H1 (cell line): ENCODE results near the gene SECTM1. TPM values are rescaled to one million over a fixed set of nuclear protein-coding genes. Genes with fewer than 3 reads are reported as not detected.
A peak's percentile ranks its signal among the peaks of the same experiment; 100 is the strongest.

Experiments
- CTCF ChIA-PET: fragments of 300-600 bp; sonication (Branson Sonifier 250); formaldehyde crosslinking; loops from one replicate; lab custom pipeline; 2021; ENCODE audit not compliant: partially characterized antibody; lab: Charles Lee
- POLR2A ChIA-PET: fragments of 300-600 bp; sonication (Branson Sonifier 250); formaldehyde crosslinking; loops from one replicate; lab custom pipeline; 2021; ENCODE audit warnings: inconsistent platforms; ENCODE audit not compliant: partially characterized antibody; lab: Charles Lee
- DNase-seq, 2 experiments: peaks; one replicate each; pipeline versions ENCODE4 v3.0.0 to v3.0.0-alpha.2; 2010 to 2022; ENCODE audit warnings: low spot score in 2 of 2, low read depth in 1 of 2, mixed read lengths in 1 of 2
- FAIRE-seq: peaks from 2 replicates; lab custom pipeline; 2011; peaks lifted over from hg19 to GRCh38; lab: Jason Lieb, UNC
- H2AFZ ChIP-seq: 2 replicates; pipeline ENCODE4 v1.8.1; 2012; ENCODE audit warnings: low read length, inconsistent platforms
- H2AK5ac ChIP-seq: 2 replicates; pipeline ENCODE4 v1.6.1; 2013; ENCODE audit warnings: low read depth, low read length
- H2BK120ac ChIP-seq: replicated peaks from 2 replicates; pipeline ENCODE3; 2013; ENCODE audit warnings: low read depth, low read length, inconsistent platforms
- H2BK12ac ChIP-seq: 2 replicates; pipeline ENCODE4 v1.6.1; 2013; ENCODE audit warnings: low read depth, low read length
- H2BK15ac ChIP-seq: 2 replicates; pipeline ENCODE4 v1.6.1; 2013; ENCODE audit warnings: low read length
- H2BK20ac ChIP-seq: 2 replicates; pipeline ENCODE4 v1.6.1; 2013; ENCODE audit warnings: low read length
- H2BK5ac ChIP-seq: 2 replicates; pipeline ENCODE4 v1.6.1; 2013; ENCODE audit warnings: low read depth, low read length
- H3K14ac ChIP-seq: 2 replicates; pipeline ENCODE4 v1.6.1; 2013; ENCODE audit warnings: inconsistent platforms; ENCODE audit not compliant: insufficient read length
- H3K18ac ChIP-seq: 2 replicates; pipeline ENCODE4 v1.6.1; 2013; ENCODE audit warnings: low read length; ENCODE audit errors: extremely low read depth
- H3K23ac ChIP-seq: 2 replicates; pipeline ENCODE4 v1.6.1; 2013; ENCODE audit warnings: inconsistent platforms; ENCODE audit not compliant: insufficient read length
- H3K23me2 ChIP-seq: 2 replicates; pipeline ENCODE4 v1.6.1; 2013; ENCODE audit warnings: low read depth, low read length
- H3K27ac ChIP-seq: 2 replicates; pipeline ENCODE4 v1.6.1; 2011; ENCODE audit warnings: low read depth, low read length, inconsistent platforms
- H3K27me3 ChIP-seq, 4 experiments: replicated peaks in 1 of 4; 1 replicate in 1 of 4; 2 replicates in 3 of 4; pipeline versions ENCODE4 v1.6.1 to v1.8.1; 2011 to 2013; ENCODE audit warnings: low read length in 3 of 4, mild to moderate bottlenecking in 3 of 4, inconsistent platforms in 2 of 4, mixed read lengths in 2 of 4, moderate library complexity in 1 of 4; ENCODE audit not compliant: control insufficient read depth in 3 of 4, insufficient read depth in 3 of 4; ENCODE audit errors: extremely low read depth in 1 of 4
- H3K36me3 ChIP-seq, 4 experiments: 2 replicates each; pipeline versions ENCODE4 v1.6.1 to v1.8.1; 2011 to 2013; ENCODE audit warnings: mild to moderate bottlenecking in 4 of 4, low read length in 3 of 4, moderate library complexity in 2 of 4, control low read depth in 1 of 4, inconsistent platforms in 1 of 4; ENCODE audit not compliant: insufficient read depth in 4 of 4, control insufficient read depth in 2 of 4
- H3K4ac ChIP-seq: replicated peaks from 2 replicates; pipeline ENCODE3; 2013; ENCODE audit warnings: low read length, low read depth, mixed read lengths, inconsistent platforms; ENCODE audit not compliant: insufficient read length
- H3K4me1 ChIP-seq, 4 experiments: replicated peaks in 1 of 4; 1 replicate in 1 of 4; 2 replicates in 3 of 4; pipeline versions ENCODE4 v1.6.1 to v1.8.1; 2011 to 2013; ENCODE audit warnings: low read length in 3 of 4, inconsistent platforms in 2 of 4, mixed read lengths in 1 of 4; ENCODE audit not compliant: insufficient read depth in 4 of 4, control insufficient read depth in 3 of 4
- H3K4me2 ChIP-seq, 2 experiments: 2 replicates each; pipeline versions ENCODE4 v1.6.1 to v1.8.1; 2011 to 2013; ENCODE audit warnings: low read depth in 2 of 2, low read length in 2 of 2, control low read depth in 1 of 2, inconsistent platforms in 1 of 2, mild to moderate bottlenecking in 1 of 2; ENCODE audit not compliant: insufficient read depth in 1 of 2
- H3K4me3 ChIP-seq, 4 experiments: fragments of 200-600, 300-600 bp in 1 of 4; sonication (generic), shearing (Covaris generic), sonication (Bioruptor Twin) in 1 of 4; 2 replicates each; pipeline versions ENCODE4 v1.5.1 to v1.8.1; 2011 to 2016; ENCODE audit warnings: low read length in 4 of 4, low read depth in 3 of 4, control low read depth in 2 of 4, inconsistent platforms in 2 of 4, mild to moderate bottlenecking in 2 of 4, mixed read lengths in 1 of 4, moderate library complexity in 1 of 4; ENCODE audit not compliant: insufficient read depth in 2 of 4; ENCODE audit errors: extremely low read depth in 1 of 4
- H3K56ac ChIP-seq: replicated peaks from 2 replicates; pipeline ENCODE3; 2013; ENCODE audit warnings: low read depth, mild to moderate bottlenecking, mixed read lengths, low read length, inconsistent platforms; ENCODE audit not compliant: insufficient read length
- H3K79me1 ChIP-seq: 2 replicates; pipeline ENCODE4 v1.6.1; 2013; ENCODE audit warnings: low read depth, low read length, control low read depth
- H3K79me2 ChIP-seq, 2 experiments: 2 replicates each; pipeline versions ENCODE4 v1.6.1 to v1.8.1; 2012 to 2013; ENCODE audit warnings: low read length in 2 of 2, mild to moderate bottlenecking in 2 of 2, inconsistent platforms in 1 of 2; ENCODE audit not compliant: insufficient read depth in 2 of 2, control insufficient read depth in 1 of 2
- H3K9ac ChIP-seq, 4 experiments: replicated peaks in 1 of 4; 1 replicate in 1 of 4; 2 replicates in 3 of 4; pipeline versions ENCODE4 v1.6.1 to v1.8.1; 2011 to 2013; ENCODE audit warnings: low read depth in 3 of 4, low read length in 3 of 4, control low read depth in 2 of 4, mild to moderate bottlenecking in 2 of 4, moderate library complexity in 2 of 4, inconsistent platforms in 1 of 4; ENCODE audit errors: extremely low read depth in 1 of 4
- H3K9me3 ChIP-seq, 2 experiments: 2 replicates each; pipeline versions ENCODE4 v1.6.1 to v1.8.1; 2012 to 2013; ENCODE audit warnings: mild to moderate bottlenecking in 2 of 2, moderate library complexity in 2 of 2, control low read depth in 1 of 2, inconsistent platforms in 1 of 2, low read depth in 1 of 2, low read length in 1 of 2, mixed read lengths in 1 of 2; ENCODE audit not compliant: insufficient read depth in 2 of 2
- H4K20me1 ChIP-seq, 2 experiments: replicated peaks in 1 of 2; 2 replicates each; pipeline versions ENCODE3 to v1.8.1; 2011 to 2013; ENCODE audit warnings: inconsistent platforms in 2 of 2, low read length in 2 of 2, mild to moderate bottlenecking in 1 of 2; ENCODE audit not compliant: insufficient read depth in 2 of 2, control insufficient read depth in 1 of 2
- H4K5ac ChIP-seq: 2 replicates; pipeline ENCODE4 v1.6.1; 2013; ENCODE audit warnings: low read length, low read depth, mixed read lengths, inconsistent platforms; ENCODE audit not compliant: insufficient read length
- H4K8ac ChIP-seq: 2 replicates; pipeline ENCODE4 v1.8.0; 2013; ENCODE audit warnings: mild to moderate bottlenecking, moderate library complexity, low read length, inconsistent platforms; ENCODE audit not compliant: insufficient read depth; ENCODE audit errors: extremely low read depth
- H4K91ac ChIP-seq: replicated peaks from 2 replicates; pipeline ENCODE3; 2013; ENCODE audit warnings: low read length, mixed read lengths, inconsistent platforms; ENCODE audit not compliant: insufficient read length
- BRCA1 ChIP-seq: IDR thresholded peaks from 2 replicates; pipeline ENCODE4 v1.6.1; 2012; ENCODE audit warnings: low read depth, low read length, improper control_type of control experiment
- RXRA ChIP-seq: IDR thresholded peaks from 2 replicates; pipeline ENCODE4 v1.6.1; 2011; ENCODE audit warnings: low read depth, mild to moderate bottlenecking, low read length, moderate library complexity; ENCODE audit not compliant: insufficient read depth
- WGBS, 2 experiments: shearing (Covaris generic) in 1 of 2; methylation state at CpG; one replicate each; pipeline versions ENCODE4 v1.1.6 to v1.1.7; 2013 to 2015; ENCODE audit warnings: low lambda C conversion rate in 2 of 2, mixed read lengths in 2 of 2, inconsistent platforms in 1 of 2, low coverage in 1 of 2, missing lambda C conversion rate in 1 of 2; ENCODE audit not compliant: insufficient replicate concordance in 2 of 2, insufficient coverage in 1 of 2, insufficient read length in 1 of 2; ENCODE audit errors: extremely low coverage in 1 of 2, missing lambda C conversion rate in 1 of 2; 5-methylcytosine and 5-hydroxymethylcytosine counted together
- polyA plus RNA-seq, 7 experiments: library from polyadenylated mRNA; depleted of rRNA in 3 of 7; stranded (reverse) in 5 of 7; unstranded in 2 of 7; fragments of >200 nt in 5 of 7; fragments of 200-250 nt in 2 of 7; gene quantifications; 1 replicate in 5 of 7; 2 replicates in 1 of 7; 4 replicates in 1 of 7; pipeline versions ENCODE4 v1.2.1 to v1.2.3, GENCODE V29; 2011 to 2013; ENCODE audit warnings: missing spikeins in 2 of 7, mixed read lengths in 2 of 7
- total RNA-seq: library from RNA; stranded (reverse); fragmentation: NEBNext Ultra II Directional; extraction: Animal tissue kit (Norgen Biotek cat#: 25700); gene quantifications from 2 replicates; pipeline ENCODE4 v1.2.1, GENCODE V29; 2021

The SECTM1 gene
- total and polyA plus RNA-seq, 2 of the 8 experiments (the other 6 are each of a cell fraction or from before 2014, with no cell fraction given) = 0.20 to 0.65 TPM

GRCh38 chr17:82300707-82301270 is 32.8 kb downstream of the SECTM1 start:
- Histone ChIP-seq H3K9ac (no peak overlapping the region), H2AFZ (no peak overlapping the region), H3K36me3 (no peaks in the 10 kb centered on the region), H2AK5ac (no peak overlapping the region), H2BK120ac (no peak overlapping the region), H3K4me3 (no peak overlapping the region), H3K23me2 (no peaks in the 10 kb centered on the region), H2BK15ac (no peak overlapping the region), H3K23ac (no peak overlapping the region), H3K79me2 (no peaks in the 10 kb centered on the region), H3K18ac (no peak overlapping the region), H3K56ac (no peak overlapping the region), H3K4me1 (peaks cover 0 to 9% (median 3%) of the 10 kb centered on the region in 4 experiments; a peak in 4 of 7 replicates), H3K9me3 (no peaks in the 10 kb centered on the region), H3K4me2 (no peak overlapping the region), H2BK12ac (no peak overlapping the region), H3K79me1 (no peaks in the 10 kb centered on the region), H3K14ac (no peak overlapping the region), H3K27ac (no peak overlapping the region), H4K20me1 (no peaks in the 10 kb centered on the region), H4K91ac (no peak overlapping the region), H2BK5ac (no peak overlapping the region), H3K4ac (no peak overlapping the region), H4K8ac (no peak overlapping the region), H3K27me3 (peaks cover 0 to 2% (median 0%) of the 10 kb centered on the region in 4 experiments; a peak in 2 of 7 replicates), H4K5ac (no peak overlapping the region), H2BK20ac (no peak overlapping the region)
- CTCF ChIA-PET = interaction anchor here (0.7 to 4.7 kb wide), 22 partner anchors 8 to 309 kb away, joined by 3 to 32 read pairs (median 4); partner anchors contain the start of genes CD7 and SECTM1
- no peak for FAIRE-seq
- POLR2A ChIA-PET = interaction anchor here (1.3 to 1.5 kb wide), 2 partner anchors 9 to 17 kb away, joined by 3 read pairs; no protein-coding TSS in a partner anchor
- peak in 1 of 2 experiments; percentile 87 for DNase-seq
- WGBS, 2 experiments = 76% methylated on average over 13 of the region's 21 CpGs; no CpG with 5 or more reads in 1 of the 2 experiments
- TF ChIP-seq BRCA1 = no peak
- TF ChIP-seq RXRA = no peak
